T-cell (primary cell): ENCODE measurements around the gene TRIM31. TPM values are rescaled to one million over a fixed set of nuclear protein-coding genes. Genes with fewer than 3 reads are reported as not detected.

Experiments used
- ATAC-seq, 4 experiments: fragments of 200-7000 bp in 3 of 4; fragments of 150-1000 bp in 1 of 4; cut with Tn5 transposase; replicated peaks in 1 of 4; 1 replicate in 3 of 4; 2 replicates in 1 of 4; pipeline ENCODE4 v1.10.0; 2021; ENCODE audit warnings: moderate library complexity in 3 of 4, mild to moderate bottlenecking in 2 of 4, moderate number of reproducible peaks in 1 of 4
- CTCF ChIA-PET, 2 donors: fragments of 300-600 bp; sonication (Branson Sonifier 250); formaldehyde crosslinking; loops; one replicate each; lab custom pipeline; 2022; ENCODE audit warnings: antibody characterized with exemption in 2 of 2; lab: Charles Lee
- POLR2A ChIA-PET, 2 donors: fragments of 300-600 bp; sonication (Branson Sonifier 250); formaldehyde crosslinking; loops; one replicate each; lab custom pipeline; 2022; ENCODE audit warnings: antibody characterized with exemption in 2 of 2; lab: Charles Lee
- DNase-seq, 35 experiments: peaks; one replicate each; pipeline versions ENCODE4 v3.0.0 to v3.0.0-alpha.2; 2013 to 2023
- H3K27ac ChIP-seq: one replicate; pipeline ENCODE4 v1.5.1; 2013; ENCODE audit warnings: low read length
- H3K27me3 ChIP-seq, 2 experiments: replicated peaks in 1 of 2; 1 replicate in 1 of 2; 2 replicates in 1 of 2; pipeline versions ENCODE4 v1.6.1 to v1.7.0; 2013; ENCODE audit warnings: low read length in 1 of 2, mixed read lengths in 1 of 2; ENCODE audit not compliant: control insufficient read depth in 2 of 2, insufficient read depth in 2 of 2; ENCODE audit errors: extremely low read depth in 1 of 2
- H3K36me3 ChIP-seq, 2 donors: 1 replicate in 1 of 2; 2 replicates in 1 of 2; pipeline versions ENCODE4 v1.6.1 to v1.7.0; 2013; ENCODE audit warnings: low read length in 1 of 2; ENCODE audit not compliant: control insufficient read depth in 2 of 2, insufficient read depth in 1 of 2; ENCODE audit errors: extremely low read depth in 1 of 2
- H3K4me1 ChIP-seq, 2 experiments: 1 replicate in 1 of 2; 2 replicates in 1 of 2; pipeline versions ENCODE4 v1.6.1 to v1.7.0; 2013; ENCODE audit warnings: low read length in 2 of 2, mixed read lengths in 1 of 2; ENCODE audit not compliant: insufficient read depth in 2 of 2, control insufficient read depth in 1 of 2; ENCODE audit errors: extremely low read depth in 1 of 2
- H3K4me3 ChIP-seq, 2 donors: 1 replicate in 1 of 2; 2 replicates in 1 of 2; pipeline versions ENCODE4 v1.5.1 to v1.7.0; 2013; ENCODE audit warnings: mild to moderate bottlenecking in 2 of 2, low read length in 1 of 2, moderate library complexity in 1 of 2; ENCODE audit not compliant: control insufficient read depth in 1 of 2; ENCODE audit errors: extremely low read depth in 1 of 2
- H3K9me3 ChIP-seq: 2 replicates; pipeline ENCODE4 v1.7.0; 2013
- H3K27ac Mint-ChIP-seq, 2 donors: one replicate each; pipeline ENCODE4 v1.8.0; 2020 to 2021; ENCODE audit warnings: mild to moderate bottlenecking in 2 of 2, mixed read lengths in 2 of 2
- H3K27me3 Mint-ChIP-seq, 2 donors: one replicate each; pipeline ENCODE4 v1.8.0; 2021 to 2022; ENCODE audit warnings: mixed read lengths in 2 of 2
- H3K36me3 Mint-ChIP-seq: one replicate; pipeline ENCODE4 v1.8.0; 2021; ENCODE audit warnings: mixed read lengths
- H3K4me1 Mint-ChIP-seq, 3 donors: one replicate each; pipeline ENCODE4 v1.8.0; 2020 to 2022; ENCODE audit warnings: mixed read lengths in 3 of 3, mild to moderate bottlenecking in 1 of 3
- H3K4me3 Mint-ChIP-seq, 3 donors: one replicate each; pipeline ENCODE4 v1.8.0; 2020 to 2022; ENCODE audit warnings: mild to moderate bottlenecking in 3 of 3, mixed read lengths in 3 of 3, moderate library complexity in 3 of 3
- H3K9me3 Mint-ChIP-seq, 3 donors: one replicate each; pipeline ENCODE4 v1.8.0; 2020 to 2022; ENCODE audit warnings: mixed read lengths in 3 of 3
- WGBS: methylation state at CpG from one replicate; pipeline ENCODE4 v1.1.5; 2013; ENCODE audit warnings: missing lambda C conversion rate; ENCODE audit not compliant: insufficient coverage; 5-methylcytosine and 5-hydroxymethylcytosine counted together
- total RNA-seq, 35 experiments: library from RNA in 6 of 35; stranded (reverse) in 6 of 35; fragments of 120-200 nt in 1 of 35; gene quantifications; one replicate each; pipeline versions ENCODE4 v1.2.1 to v1.2.4 and lab custom pipeline; 2013 to 2026

Gene TRIM31
- total RNA-seq, 5 donors from 2014 or later (not counting 1 experiment from before 2014, with no cell fraction given) = 0.44 TPM; not detected in 4

DNA sequence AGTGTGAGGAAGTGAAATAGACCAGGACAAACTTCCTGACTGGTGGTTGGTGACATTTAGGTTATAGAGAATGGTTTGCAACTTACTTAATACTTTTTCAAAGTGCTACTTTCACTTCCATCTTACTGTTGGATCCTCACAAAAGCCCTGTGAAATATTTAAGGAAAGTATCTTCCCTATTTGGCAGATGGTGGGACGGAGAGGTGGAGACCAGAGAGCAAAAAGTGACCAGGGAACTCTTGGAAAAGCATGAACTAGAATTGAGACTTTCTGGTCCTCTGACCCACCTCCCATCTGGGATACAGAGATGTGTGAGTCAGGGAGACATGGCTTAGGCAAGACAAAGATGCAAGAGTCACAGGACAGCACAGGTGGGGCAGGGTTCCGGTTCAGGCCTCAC, 45.1 kb upstream of the TRIM31 start:
- no peak overlapping the region for H3K4me3 Mint-ChIP-seq
- Histone ChIP-seq H3K27me3 (peaks cover 0 to 31% of the 10 kb centered on the region in 2 experiments), H3K4me3 (no peak overlapping the region), H3K27ac (no peak overlapping the region), H3K9me3 (no peaks in the 10 kb centered on the region), H3K36me3 (no peaks in the 10 kb centered on the region), H3K4me1 (peaks cover 0 to 2% of the 10 kb centered on the region in 2 experiments)
- ChIA-PET POLR2A (no interaction called here), CTCF (no interaction called here)
- no peak for DNase-seq
- peaks cover 0 to 5% (median 5%) of the 10 kb centered on the region in 3 donors for H3K4me1 Mint-ChIP-seq
- no peak for ATAC-seq
- no peaks in the 10 kb centered on the region for H3K9me3 Mint-ChIP-seq
- no peaks in the 10 kb centered on the region for H3K36me3 Mint-ChIP-seq
- H3K27me3 Mint-ChIP-seq = peaks cover 34 to 36% of the 10 kb centered on the region in 2 donors
- H3K27ac Mint-ChIP-seq = no peak overlapping the region
- no CpG with 5 or more reads among the region's 2 CpGs for whole genome bisulfite sequencing

DNA sequence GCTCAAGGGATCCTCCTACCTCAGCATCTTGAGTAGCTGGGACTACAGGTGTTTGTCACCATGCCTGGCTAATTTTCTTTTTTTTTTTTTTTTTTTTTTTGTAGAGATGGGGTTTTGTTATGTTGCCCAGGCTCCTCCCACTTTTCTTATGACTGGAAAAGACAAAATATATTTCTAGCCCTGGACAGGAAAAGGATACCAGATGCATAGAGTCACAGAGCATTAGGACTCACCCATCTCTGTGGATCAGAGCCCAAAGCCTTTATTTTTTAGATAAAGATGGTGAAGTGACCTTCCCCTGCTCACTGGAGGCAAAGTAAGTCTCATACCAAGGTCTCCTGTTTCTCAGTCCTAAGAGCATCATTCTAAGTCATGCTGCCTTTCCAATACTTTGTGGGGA, 44.7 kb upstream of the TRIM31 start:
- H3K27ac Mint-ChIP-seq = no peak overlapping the region
- H3K36me3 ChIP-seq = no peaks in the 10 kb centered on the region
- no peaks in the 10 kb centered on the region for H3K9me3 ChIP-seq
- no peaks in the 10 kb centered on the region for H3K4me1 ChIP-seq
- no peaks in the 10 kb centered on the region for H3K9me3 Mint-ChIP-seq
- H3K27me3 ChIP-seq = peaks cover 0 to 31% of the 10 kb centered on the region in 2 experiments
- no peak for ATAC-seq
- ChIA-PET CTCF (no interaction called here), POLR2A (no interaction called here)
- no peak overlapping the region for H3K4me3 Mint-ChIP-seq
- no peak overlapping the region for H3K4me3 ChIP-seq
- DNase-seq = no peak
- H3K36me3 Mint-ChIP-seq = no peaks in the 10 kb centered on the region
- no peak overlapping the region for H3K27ac ChIP-seq
- peaks cover 34 to 37% of the 10 kb centered on the region in 2 donors for H3K27me3 Mint-ChIP-seq
- H3K4me1 Mint-ChIP-seq = peaks cover 0 to 4% (median 3%) of the 10 kb centered on the region in 3 donors

DNA sequence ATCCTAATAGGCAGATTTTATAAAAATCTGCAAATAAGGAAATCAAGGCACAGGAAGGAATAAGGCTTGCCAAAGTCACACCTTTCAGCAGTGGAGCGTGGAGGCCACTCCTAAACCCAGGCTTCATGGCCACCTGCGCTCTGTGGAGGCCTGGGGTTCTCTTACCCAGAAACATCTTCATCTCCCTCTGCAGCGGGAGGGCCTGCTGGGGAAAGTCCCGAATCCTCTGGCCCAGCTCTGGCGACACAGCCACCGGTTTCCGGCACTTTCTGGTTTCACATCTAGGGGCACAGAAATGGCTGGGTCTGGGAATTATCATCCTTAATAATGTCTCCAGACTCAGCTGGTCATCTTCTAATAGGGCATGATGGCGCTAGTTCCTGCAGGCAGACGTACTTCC, 43.9 kb upstream of the TRIM31 start:
- H3K4me1 ChIP-seq = no peaks in the 10 kb centered on the region
- H3K36me3 Mint-ChIP-seq = no peaks in the 10 kb centered on the region
- H3K4me3 Mint-ChIP-seq = no peak overlapping the region
- H3K27ac Mint-ChIP-seq = no peak overlapping the region
- 77% methylated on average over 7 of the region's 9 CpGs for WGBS
- POLR2A ChIA-PET = no interaction called here
- H3K36me3 ChIP-seq = no peaks in the 10 kb centered on the region
- no peak overlapping the region for H3K4me3 ChIP-seq
- DNase-seq (no peak), ATAC-seq (no peak)
- CTCF ChIA-PET = no interaction called here
- H3K4me1 Mint-ChIP-seq = peaks cover 0 to under 1% (median 0%) of the 10 kb centered on the region in 3 donors
- peaks cover 0 to 31% of the 10 kb centered on the region in 2 experiments for H3K27me3 ChIP-seq
- H3K27me3 Mint-ChIP-seq = peaks cover 32 to 37% of the 10 kb centered on the region in 2 donors
- no peaks in the 10 kb centered on the region for H3K9me3 ChIP-seq
- H3K27ac ChIP-seq = no peak overlapping the region
- no peaks in the 10 kb centered on the region for H3K9me3 Mint-ChIP-seq

- POLR2A ChIA-PET = no interaction called here
- CTCF ChIA-PET = no interaction called here
- H3K4me1 ChIP-seq = no peaks in the 10 kb centered on the region
- no peaks in the 10 kb centered on the region for H3K36me3 Mint-ChIP-seq
- WGBS = no CpG with 5 or more reads among the region's 4 CpGs
- DNase-seq = no peak
- ATAC-seq = no peak
- H3K4me3 ChIP-seq = no peak overlapping the region
- no peak overlapping the region for H3K27ac ChIP-seq
- no peaks in the 10 kb centered on the region for H3K9me3 ChIP-seq
- H3K4me1 Mint-ChIP-seq = peaks cover 0 to 4% (median 4%) of the 10 kb centered on the region in 3 donors
- H3K27me3 ChIP-seq = peaks cover 0 to 31% of the 10 kb centered on the region in 2 experiments
- H3K4me3 Mint-ChIP-seq = no peak overlapping the region
- peaks cover 32 to 37% of the 10 kb centered on the region in 2 donors for H3K27me3 Mint-ChIP-seq
- H3K9me3 Mint-ChIP-seq = no peaks in the 10 kb centered on the region
- H3K36me3 ChIP-seq = no peaks in the 10 kb centered on the region
- H3K27ac Mint-ChIP-seq = no peak overlapping the region
Measured at GRCh38 chr6:30156262-30156599, 43.3 kb upstream of the TRIM31 start.

DNA sequence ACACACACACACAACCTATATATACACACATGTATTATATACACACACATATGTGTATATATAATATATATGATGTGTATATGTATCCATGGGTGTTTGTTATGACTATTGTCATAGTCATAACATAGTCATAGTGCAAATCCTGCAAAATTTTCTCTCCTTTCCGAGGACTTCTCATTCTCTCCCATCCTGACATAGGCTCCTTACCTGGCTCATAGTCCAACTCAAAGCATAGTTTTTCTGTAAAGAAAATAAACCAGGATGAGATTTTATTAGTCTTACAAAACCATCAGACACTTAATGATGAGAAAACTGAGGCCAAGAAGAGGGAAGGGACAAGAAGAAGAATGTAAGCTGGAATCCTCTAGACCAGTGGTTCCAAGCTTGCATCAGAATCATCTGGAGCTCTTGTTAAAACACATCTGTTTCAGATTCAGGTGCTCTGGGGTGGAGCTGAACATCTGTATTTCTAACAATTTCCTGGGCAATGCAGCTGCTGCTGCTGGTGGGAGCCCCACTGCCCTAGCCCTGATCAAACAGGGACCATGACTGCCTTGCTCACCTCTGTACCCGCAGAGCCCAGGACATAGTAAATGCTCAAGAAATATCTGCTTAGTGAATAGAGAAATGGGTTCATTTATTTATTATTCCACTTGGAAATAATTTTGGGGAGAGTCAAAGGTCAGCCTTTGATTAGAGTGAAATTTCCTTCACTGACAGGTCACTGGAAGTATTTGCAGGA, 42.8 kb upstream of the TRIM31 start:
- Mint-ChIP-seq H3K27me3 (peaks cover 32 to 37% of the 10 kb centered on the region in 2 donors), H3K36me3 (no peaks in the 10 kb centered on the region), H3K27ac (no peak overlapping the region), H3K4me3 (no peak overlapping the region), H3K9me3 (no peaks in the 10 kb centered on the region), H3K4me1 (peaks cover 0 to 4% (median 4%) of the 10 kb centered on the region in 3 donors)
- Histone ChIP-seq H3K27ac (no peak overlapping the region), H3K4me1 (no peaks in the 10 kb centered on the region), H3K27me3 (peaks cover 0 to 31% of the 10 kb centered on the region in 2 experiments), H3K4me3 (no peak overlapping the region), H3K9me3 (no peaks in the 10 kb centered on the region), H3K36me3 (no peaks in the 10 kb centered on the region)
- ChIA-PET POLR2A (no interaction called here), CTCF (no interaction called here)
- no CpG with 5 or more reads among the region's 2 CpGs for WGBS
- ATAC-seq (no peak), DNase-seq (no peak)

DNA sequence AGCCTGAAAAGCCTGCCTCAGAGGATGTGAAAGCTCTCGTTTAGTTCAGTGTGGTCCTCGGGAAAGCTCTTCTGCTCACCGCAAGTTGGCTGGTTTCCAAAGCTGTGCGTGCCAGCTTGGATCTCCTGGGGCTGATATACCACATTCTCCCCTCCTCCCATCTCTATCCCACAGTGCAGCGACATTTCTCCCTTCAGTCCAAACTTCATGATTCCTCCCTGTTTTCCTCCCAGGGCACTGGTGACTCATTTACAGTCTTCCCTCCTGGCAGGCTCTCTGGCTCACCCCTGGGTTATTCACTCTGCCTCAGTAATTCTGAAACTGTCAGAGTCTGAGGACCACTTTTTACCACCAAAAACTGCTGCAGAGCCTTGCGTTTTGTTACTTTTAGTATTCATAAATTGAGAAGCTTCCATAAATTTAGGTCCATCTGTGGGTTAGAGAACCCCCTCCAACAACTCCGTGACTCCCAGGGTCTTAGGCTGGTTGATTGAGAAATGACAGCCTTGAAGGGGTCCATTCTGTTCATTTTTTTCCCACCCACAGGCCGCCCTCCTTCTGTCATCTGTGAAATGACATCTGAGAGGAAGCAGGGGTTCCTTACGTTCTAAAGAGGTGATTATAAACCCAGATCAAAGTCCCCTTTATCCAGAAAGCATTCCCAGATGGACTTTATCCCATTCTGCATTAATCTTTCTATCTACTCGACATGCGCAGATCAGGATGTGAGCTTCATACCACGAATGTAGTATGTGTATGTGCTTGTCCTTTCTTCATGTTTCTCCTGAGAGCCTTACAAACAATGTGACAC, 42.0 kb upstream of the TRIM31 start:
- Histone ChIP-seq H3K4me1 (no peaks in the 10 kb centered on the region), H3K36me3 (no peaks in the 10 kb centered on the region), H3K27me3 (peaks cover 0 to 28% of the 10 kb centered on the region in 2 experiments), H3K27ac (no peak overlapping the region), H3K4me3 (no peak overlapping the region), H3K9me3 (no peaks in the 10 kb centered on the region)
- no peak for ATAC-seq
- 87% methylated on average over 5 of the region's 12 CpGs for WGBS
- Mint-ChIP-seq H3K9me3 (no peaks in the 10 kb centered on the region), H3K4me3 (no peak overlapping the region), H3K4me1 (peaks cover 0 to 4% (median 4%) of the 10 kb centered on the region in 3 donors), H3K27ac (no peak overlapping the region), H3K36me3 (no peaks in the 10 kb centered on the region), H3K27me3 (peaks cover 36 to 38% of the 10 kb centered on the region in 2 donors)
- POLR2A ChIA-PET = no interaction called here
- CTCF ChIA-PET = no interaction called here
- DNase-seq = no peak
